K562 (cell line): ENCODE measurements around the gene DND1. TPM values are rescaled to one million over a fixed set of nuclear protein-coding genes. Genes with fewer than 3 reads are reported as not detected.

Experiments used
- CEBPG ChIP-seq, 3 experiments: fragments of 200-800 bp in 1 of 3; sonication (Bioruptor generic) in 1 of 3; sonication (generic) in 1 of 3; formaldehyde crosslinking in 1 of 3; IDR thresholded peaks in 2 of 3; conservative IDR thresholded peaks in 1 of 3; 2 replicates each; pipeline versions ENCODE4 v1.6.1 to v1.8.0; 2016 to 2022; ENCODE audit warnings: missing compliant biosample characterization in 2 of 3, missing genetic modification characterization in 2 of 3, mild to moderate bottlenecking in 1 of 3, missing genetic modification reagents in 1 of 3
- GABPB1 ChIP-seq: sonication (generic); formaldehyde crosslinking; IDR thresholded peaks from 2 replicates; pipeline ENCODE4 v1.8.0; 2022; ENCODE audit warnings: mild to moderate bottlenecking, missing genetic modification reagents
- ILF3 ChIP-seq: fragments of 450-650 bp; IDR thresholded peaks from 2 replicates; pipeline ENCODE4 v1.6.1; 2018; ENCODE audit warnings: antibody characterized with exemption, mild to moderate bottlenecking, moderate library complexity, borderline replicate concordance
- IRF9 ChIP-seq: fragments of 450-650 bp; IDR thresholded peaks from 2 replicates; pipeline ENCODE4 v1.6.1; 2016; ENCODE audit warnings: missing biosample characterization, missing genetic modification characterization
- JUN ChIP-seq, 2 experiments: sonication (generic) in 1 of 2; formaldehyde crosslinking in 1 of 2; IDR thresholded peaks; 2 replicates each; pipeline versions ENCODE4 v1.6.1 to v1.8.0; 2012 to 2022; ENCODE audit warnings: borderline replicate concordance in 2 of 2, mild to moderate bottlenecking in 2 of 2, improper control_type of control experiment in 1 of 2, low read depth in 1 of 2, low read length in 1 of 2, missing genetic modification reagents in 1 of 2
- KLF13 ChIP-seq: fragments of 450-650 bp; IDR thresholded peaks from 2 replicates; pipeline ENCODE4 v1.6.1; 2016; ENCODE audit warnings: missing genetic modification characterization, low read depth, mild to moderate bottlenecking, missing compliant biosample characterization, moderate library complexity, borderline replicate concordance
- MAZ ChIP-seq, 2 experiments: fragments of 450-650 bp in 1 of 2; sonication (generic) in 1 of 2; formaldehyde crosslinking; IDR thresholded peaks in 1 of 2; conservative IDR thresholded peaks in 1 of 2; 2 replicates each; pipeline versions ENCODE4 v1.4.0 to v1.5.0; 2020; ENCODE audit warnings: mild to moderate bottlenecking in 1 of 2, missing genetic modification reagents in 1 of 2
- NFE2L1 ChIP-seq: fragments of 450-650 bp; IDR thresholded peaks from 2 replicates; pipeline ENCODE4 v1.6.1; 2016; ENCODE audit warnings: missing genetic modification characterization, low read depth, mild to moderate bottlenecking, missing compliant biosample characterization, moderate library complexity, borderline replicate concordance
- NR1H2 ChIP-seq: sonication (generic); formaldehyde crosslinking; IDR thresholded peaks from 2 replicates; pipeline ENCODE4 v1.4.0; 2020; ENCODE audit warnings: mild to moderate bottlenecking, missing genetic modification reagents
- RBM25 ChIP-seq: fragments of 200-400 bp; formaldehyde crosslinking; IDR thresholded peaks from 2 replicates; pipeline ENCODE4 v1.6.1; 2018; ENCODE audit warnings: low read length, low read depth, moderate library complexity; ENCODE audit not compliant: severe bottlenecking
- SIRT6 ChIP-seq: IDR thresholded peaks from one replicate; pipeline ENCODE4 v1.6.1; 2012; ENCODE audit warnings: low read depth, mild to moderate bottlenecking, control low read depth, inconsistent platforms, low read length, moderate library complexity
- ZBTB33 ChIP-seq: sonication (generic); formaldehyde crosslinking; IDR thresholded peaks from 2 replicates; pipeline ENCODE4 v1.8.1; 2023; ENCODE audit warnings: mild to moderate bottlenecking, missing genetic modification reagents
- ZNF780A ChIP-seq: fragments of 250-450 bp; sonication (Bioruptor Pico); IDR thresholded peaks from 2 replicates; pipeline ENCODE4 v1.5.0; 2021; ENCODE audit warnings: mild to moderate bottlenecking
- polyA plus RNA-seq, 8 experiments: library from polyadenylated mRNA; depleted of rRNA in 4 of 8; stranded (reverse) in 5 of 8; unstranded in 3 of 8; fragments of >200 nt; fragmentation: Nextera tagmentation in 2 of 8; fragmentation: Illumina TruSeq in 1 of 8; extraction: Ambion mirVana in 2 of 8; extraction: Trizol in 1 of 8; gene quantifications; 2 replicates each; pipeline versions ENCODE4 v1.2.1 to v1.2.3, GENCODE V29; 2011 to 2014; ENCODE audit warnings: inconsistent platforms in 1 of 8, missing spikeins in 1 of 8
- total RNA-seq, 7 experiments: library from RNA; depleted of rRNA in 6 of 7; stranded (reverse); fragments of >200 nt in 6 of 7; fragmentation: Illumina TruSeq in 2 of 7; extraction: Trizol in 2 of 7; gene quantifications; 2 replicates each; pipeline versions ENCODE4 v1.2.1 to v1.2.3, GENCODE V29; 2011 to 2021; ENCODE audit warnings: low replicate concordance in 1 of 7

Gene DND1
- total and polyA plus RNA-seq, 9 of the 15 experiments (the other 6 are each of a cell fraction or from before 2014, with no cell fraction given): 0.37 to 2.0 (median 0.90) TPM; not detected in 3

DNA sequence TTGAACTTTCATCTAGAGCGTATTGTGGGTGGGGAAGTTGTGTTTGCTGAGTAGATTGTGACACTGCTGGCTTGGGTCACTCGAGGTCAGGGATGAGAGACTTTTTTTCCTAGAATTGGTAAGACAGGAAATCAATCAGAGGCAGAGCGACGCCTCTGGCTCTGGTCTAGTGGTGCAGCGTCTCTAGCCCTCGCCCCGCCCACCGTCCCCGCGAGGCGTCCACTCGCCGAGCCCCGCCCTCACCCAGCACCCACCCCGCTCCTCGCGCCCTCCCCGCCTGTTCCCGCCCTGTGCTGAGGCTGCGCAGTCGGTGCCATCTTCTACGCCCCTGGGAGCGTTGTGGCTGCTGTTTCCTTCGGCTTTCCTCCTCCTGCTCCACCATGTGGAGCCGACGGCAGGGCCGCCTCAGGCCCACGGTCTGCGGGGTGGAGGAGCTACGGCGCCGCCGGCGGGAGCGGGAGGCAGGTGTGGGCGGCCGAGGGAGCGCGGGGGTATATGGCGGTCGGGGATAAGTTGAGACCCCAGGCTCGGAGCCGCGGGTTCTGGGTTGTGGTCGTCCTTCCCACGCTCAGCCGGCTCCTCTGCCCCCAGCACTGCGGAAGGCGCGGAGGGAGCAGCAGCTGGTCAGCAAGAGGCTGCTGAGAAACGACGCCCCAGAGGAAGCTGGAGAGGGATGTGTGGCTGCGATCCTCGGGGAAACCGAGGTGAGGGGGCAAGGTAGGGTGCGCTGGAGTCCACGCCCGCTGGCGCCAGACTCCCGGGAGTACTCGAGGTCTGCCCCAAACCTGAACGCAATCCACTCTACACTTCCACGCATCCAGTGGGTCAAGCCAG is 34.0 kb downstream of the DND1 start, which contains the start of gene TMCO6 (continued):
- TF ChIP-seq SIRT6 (no peak), ZBTB33 (CRISPR knock-in tag) (no peak; the same call in 1 of the 2 replicates), JUN (IDR thresholded peaks at IDR 0.05; ENCODE audit: borderline replicate concordance, low read depth, low read length) (peak; percentile 45; the same call in 1 of the 2 replicates), JUN (CRISPR knock-in tag; IDR thresholded peaks at IDR 0.05; ENCODE audit: borderline replicate concordance) (no peak), ILF3 (no peak), CEBPG (CRISPR knock-in tag; IDR thresholded peaks at IDR 0.05) (peak; percentile 81), CEBPG (tag; conservative IDR thresholded peaks at IDR 0.05 in 1 of 2, IDR thresholded peaks at IDR 0.05 in 1 of 2) (peak; percentile 80 to 82), NFE2L1 (tag) (no peak), ZNF780A (CRISPR knock-in tag) (no peak), NR1H2 (peak; percentile 99), MAZ (CRISPR knock-in tag; conservative IDR thresholded peaks at IDR 0.05 in 1 of 2, IDR thresholded peaks at IDR 0.05 in 1 of 2) (peak; percentile 94 to 95), RBM25 (no peak), KLF13 (tag) (no peak), GABPB1 (CRISPR knock-in tag) (peak; percentile 81), IRF9 (tag) (no peak)
